LNCAP (cell line): Measurements from ENCODE around the gene NCAPD3.

Source experiments
- TF ChIP-seq, protein P1 (sequence below): fragments of 450-650 bp; IDR thresholded peaks from 2 replicates; pipeline ENCODE4 v1.5.1; 2017; ENCODE audit warnings: mild to moderate bottlenecking

Gene NCAPD3

DNA sequence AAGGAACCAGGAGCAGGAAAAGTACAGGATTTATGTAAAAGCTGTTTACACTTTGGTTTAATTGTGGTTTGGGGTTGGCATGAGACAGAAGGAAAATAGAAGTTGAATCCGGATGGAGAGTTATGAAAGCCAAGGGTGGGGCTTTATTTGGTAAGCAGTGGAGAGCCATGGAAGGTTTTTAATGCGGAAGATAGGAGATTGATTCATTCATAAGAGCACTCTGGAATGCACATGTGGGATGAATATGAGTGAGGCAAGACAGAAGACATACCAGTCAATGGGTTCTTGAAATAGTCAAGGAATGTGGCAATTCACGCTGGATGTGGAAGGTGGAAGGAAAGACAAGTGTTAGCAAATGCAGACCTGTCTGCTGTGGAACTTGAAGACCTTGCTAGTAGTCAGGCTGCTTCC is 43.1 kb upstream of the NCAPD3 start:
- TF ChIP-seq, protein P1, sequence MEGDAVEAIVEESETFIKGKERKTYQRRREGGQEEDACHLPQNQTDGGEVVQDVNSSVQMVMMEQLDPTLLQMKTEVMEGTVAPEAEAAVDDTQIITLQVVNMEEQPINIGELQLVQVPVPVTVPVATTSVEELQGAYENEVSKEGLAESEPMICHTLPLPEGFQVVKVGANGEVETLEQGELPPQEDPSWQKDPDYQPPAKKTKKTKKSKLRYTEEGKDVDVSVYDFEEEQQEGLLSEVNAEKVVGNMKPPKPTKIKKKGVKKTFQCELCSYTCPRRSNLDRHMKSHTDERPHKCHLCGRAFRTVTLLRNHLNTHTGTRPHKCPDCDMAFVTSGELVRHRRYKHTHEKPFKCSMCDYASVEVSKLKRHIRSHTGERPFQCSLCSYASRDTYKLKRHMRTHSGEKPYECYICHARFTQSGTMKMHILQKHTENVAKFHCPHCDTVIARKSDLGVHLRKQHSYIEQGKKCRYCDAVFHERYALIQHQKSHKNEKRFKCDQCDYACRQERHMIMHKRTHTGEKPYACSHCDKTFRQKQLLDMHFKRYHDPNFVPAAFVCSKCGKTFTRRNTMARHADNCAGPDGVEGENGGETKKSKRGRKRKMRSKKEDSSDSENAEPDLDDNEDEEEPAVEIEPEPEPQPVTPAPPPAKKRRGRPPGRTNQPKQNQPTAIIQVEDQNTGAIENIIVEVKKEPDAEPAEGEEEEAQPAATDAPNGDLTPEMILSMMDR, result no peak

GRCh38 chr11:134266440-134266839 is 42.7 kb upstream of the NCAPD3 start:
- TF ChIP-seq, protein P1, result no peak

- TF ChIP-seq, protein P1, result no peak
These were observed 41.4 kb upstream of the NCAPD3 start for GRCh38 chr11:134264966-134265764.

DNA sequence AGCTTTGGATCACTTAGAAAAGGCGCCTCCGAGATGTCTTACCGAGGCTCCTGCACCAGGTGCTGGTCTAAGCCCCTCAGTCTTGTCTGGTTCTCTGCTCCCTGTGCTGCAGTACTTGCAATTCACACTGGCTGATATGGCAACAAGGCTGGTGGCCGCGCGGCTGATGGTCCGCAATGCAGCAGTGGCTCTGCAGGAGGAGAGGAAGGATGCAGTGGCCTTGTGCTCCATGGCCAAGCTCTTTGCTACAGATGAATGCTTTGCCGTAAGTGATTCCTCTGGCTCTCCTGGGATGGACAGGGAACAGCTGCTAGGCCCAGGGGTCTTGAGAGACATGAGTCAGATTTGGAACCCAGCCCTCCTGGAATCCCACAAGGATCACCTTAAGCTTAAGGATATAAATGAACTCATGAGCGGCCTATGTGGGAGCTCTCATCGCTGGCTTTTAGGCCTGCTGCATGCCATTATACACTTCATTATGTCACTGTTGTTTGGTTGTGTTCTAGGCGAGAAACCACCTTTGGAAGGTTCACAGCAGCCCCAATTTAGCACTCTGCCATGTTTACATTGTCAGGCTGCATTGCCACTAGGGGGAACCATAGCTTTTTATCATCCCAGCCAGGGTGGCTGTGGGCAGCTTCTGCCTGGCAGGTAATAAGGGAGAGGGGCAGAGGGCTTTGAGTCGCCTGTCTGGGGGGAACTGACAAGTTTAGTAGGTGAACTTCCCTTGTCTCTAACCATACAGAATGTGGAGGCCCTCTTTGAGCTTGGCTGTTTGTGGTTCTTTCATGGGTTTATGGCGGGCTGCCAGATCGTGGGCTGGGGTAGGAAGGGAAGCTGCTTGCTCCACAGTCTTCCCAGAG is 38.1 kb upstream of the NCAPD3 start:
- TF ChIP-seq, protein P1, result peak; percentile 79

GRCh38 chr11:134260983-134261382 is 37.2 kb upstream of the NCAPD3 start:
- TF ChIP-seq, protein P1, result no peak

- TF ChIP-seq, protein P1, result no peak
These were observed 36.7 kb upstream of the NCAPD3 start for GRCh38 chr11:134260503-134260902.

GRCh38 chr11:134258577-134258976 is 34.8 kb upstream of the NCAPD3 start:
- TF ChIP-seq, protein P1, result no peak
